ENCODE data around the gene RNF43. TPM values are rescaled to one million over a fixed set of nuclear protein-coding genes. Genes with fewer than 3 reads are reported as not detected.

Gene RNF43
- polyA plus RNA-seq, 1 of the 3 experiments (the other 2 are of a cell fraction): not detected

DNA sequence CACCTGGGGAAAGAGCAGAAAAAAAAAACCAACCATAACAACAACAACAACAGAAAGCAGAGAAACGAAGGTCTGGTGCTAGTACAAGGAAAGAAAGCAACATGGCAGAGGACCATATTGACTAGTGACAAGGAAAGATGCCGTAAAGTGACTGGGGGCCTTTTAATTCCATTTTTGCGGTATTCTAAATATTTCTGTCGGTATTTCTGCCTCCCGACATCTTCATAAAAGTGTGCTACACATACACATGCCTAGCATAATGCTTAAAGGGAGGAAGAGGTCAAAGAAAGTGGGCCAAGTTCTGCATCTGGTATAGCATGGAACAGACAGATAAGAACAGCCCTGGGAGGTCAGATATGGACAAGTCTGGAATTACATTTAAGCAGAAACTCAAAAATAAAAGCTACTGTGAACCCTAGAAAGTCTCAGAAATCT lies 19.5 kb upstream of the RNF43 start:
- no peaks in the 10 kb centered on the region for H3K36me3 ChIP-seq (replicated peaks in 1 of 2; ENCODE audit: control insufficient read depth in 1 of 2, insufficient read depth in 2 of 2, low read length in 1 of 2)
- H3K9ac ChIP-seq: no peak overlapping the region
- TF ChIP-seq NRF1 (IDR thresholded peaks at IDR 0.05; ENCODE audit: low read depth, low read length): no peak
- TF ChIP-seq, protein P1, sequence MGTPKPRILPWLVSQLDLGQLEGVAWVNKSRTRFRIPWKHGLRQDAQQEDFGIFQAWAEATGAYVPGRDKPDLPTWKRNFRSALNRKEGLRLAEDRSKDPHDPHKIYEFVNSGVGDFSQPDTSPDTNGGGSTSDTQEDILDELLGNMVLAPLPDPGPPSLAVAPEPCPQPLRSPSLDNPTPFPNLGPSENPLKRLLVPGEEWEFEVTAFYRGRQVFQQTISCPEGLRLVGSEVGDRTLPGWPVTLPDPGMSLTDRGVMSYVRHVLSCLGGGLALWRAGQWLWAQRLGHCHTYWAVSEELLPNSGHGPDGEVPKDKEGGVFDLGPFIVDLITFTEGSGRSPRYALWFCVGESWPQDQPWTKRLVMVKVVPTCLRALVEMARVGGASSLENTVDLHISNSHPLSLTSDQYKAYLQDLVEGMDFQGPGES (IDR thresholded peaks at IDR 0.05; ENCODE audit: low read depth, low read length): no peak
- no peak for TF ChIP-seq MXI1 (IDR thresholded peaks at IDR 0.05; ENCODE audit: low read depth, low read length)
- TF ChIP-seq EP300 (IDR thresholded peaks at IDR 0.05; ENCODE audit: borderline replicate concordance in 1 of 2, low read depth in 1 of 2, low read length in 1 of 2): no peak
- TF ChIP-seq YY1 (IDR thresholded peaks at IDR 0.05; ENCODE audit: low read depth): no peak
- TF ChIP-seq SMC3 (IDR thresholded peaks at IDR 0.05; ENCODE audit: low read depth, low read length): no peak
- TF ChIP-seq TCF12 (IDR thresholded peaks at IDR 0.05): no peak
- TF ChIP-seq, protein P2, sequence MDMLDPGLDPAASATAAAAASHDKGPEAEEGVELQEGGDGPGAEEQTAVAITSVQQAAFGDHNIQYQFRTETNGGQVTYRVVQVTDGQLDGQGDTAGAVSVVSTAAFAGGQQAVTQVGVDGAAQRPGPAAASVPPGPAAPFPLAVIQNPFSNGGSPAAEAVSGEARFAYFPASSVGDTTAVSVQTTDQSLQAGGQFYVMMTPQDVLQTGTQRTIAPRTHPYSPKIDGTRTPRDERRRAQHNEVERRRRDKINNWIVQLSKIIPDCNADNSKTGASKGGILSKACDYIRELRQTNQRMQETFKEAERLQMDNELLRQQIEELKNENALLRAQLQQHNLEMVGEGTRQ (IDR thresholded peaks at IDR 0.05; ENCODE audit: borderline replicate concordance, low read depth, low read length): no peak
- TF ChIP-seq POLR2AphosphoS5 (IDR thresholded peaks at IDR 0.05; ENCODE audit: low read depth, low read length): no peak
- no peak for TF ChIP-seq TEAD4 (IDR thresholded peaks at IDR 0.05; ENCODE audit: borderline replicate concordance, insufficient read depth)
- TF ChIP-seq, protein P3, sequence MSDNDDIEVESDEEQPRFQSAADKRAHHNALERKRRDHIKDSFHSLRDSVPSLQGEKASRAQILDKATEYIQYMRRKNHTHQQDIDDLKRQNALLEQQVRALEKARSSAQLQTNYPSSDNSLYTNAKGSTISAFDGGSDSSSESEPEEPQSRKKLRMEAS (IDR thresholded peaks at IDR 0.05; ENCODE audit: low read depth): no peak
- TF ChIP-seq, protein P4, sequence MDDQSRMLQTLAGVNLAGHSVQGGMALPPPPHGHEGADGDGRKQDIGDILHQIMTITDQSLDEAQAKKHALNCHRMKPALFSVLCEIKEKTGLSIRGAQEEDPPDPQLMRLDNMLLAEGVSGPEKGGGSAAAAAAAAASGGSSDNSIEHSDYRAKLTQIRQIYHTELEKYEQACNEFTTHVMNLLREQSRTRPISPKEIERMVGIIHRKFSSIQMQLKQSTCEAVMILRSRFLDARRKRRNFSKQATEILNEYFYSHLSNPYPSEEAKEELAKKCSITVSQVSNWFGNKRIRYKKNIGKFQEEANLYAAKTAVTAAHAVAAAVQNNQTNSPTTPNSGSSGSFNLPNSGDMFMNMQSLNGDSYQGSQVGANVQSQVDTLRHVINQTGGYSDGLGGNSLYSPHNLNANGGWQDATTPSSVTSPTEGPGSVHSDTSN (IDR thresholded peaks at IDR 0.05): no peak
- TF ChIP-seq, protein P5, sequence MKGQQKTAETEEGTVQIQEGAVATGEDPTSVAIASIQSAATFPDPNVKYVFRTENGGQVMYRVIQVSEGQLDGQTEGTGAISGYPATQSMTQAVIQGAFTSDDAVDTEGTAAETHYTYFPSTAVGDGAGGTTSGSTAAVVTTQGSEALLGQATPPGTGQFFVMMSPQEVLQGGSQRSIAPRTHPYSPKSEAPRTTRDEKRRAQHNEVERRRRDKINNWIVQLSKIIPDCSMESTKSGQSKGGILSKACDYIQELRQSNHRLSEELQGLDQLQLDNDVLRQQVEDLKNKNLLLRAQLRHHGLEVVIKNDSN (IDR thresholded peaks at IDR 0.05; ENCODE audit: borderline replicate concordance, low read depth): no peak
- TF ChIP-seq RXRA (IDR thresholded peaks at IDR 0.05; ENCODE audit: borderline replicate concordance, low read depth): no peak
- WGBS (ENCODE audit: low lambda C conversion rate): 19% methylated on average over 5 of the region's 5 CpGs
- no peaks in the 10 kb centered on the region for H3F3A ChIP-seq (replicated peaks; ENCODE audit: insufficient read depth)
- ChIA-PET POLR2A (no interaction called here), CTCF (interaction anchor here (1.1 to 4.1 kb wide), 5 partner anchors 11 to 187 kb away, joined by 3 to 21 read pairs (median 12); partner anchors contain the start of gene RNF43)
- no peaks in the 10 kb centered on the region for H4K20me1 ChIP-seq (ENCODE audit: insufficient read depth)
- no peak overlapping the region for H3K27ac ChIP-seq (ENCODE audit: low read depth in 2 of 2, low read length in 1 of 2)
- no peak overlapping the region for H2AFZ ChIP-seq (ENCODE audit: low read depth)
- no peak overlapping the region for H3K4me3 ChIP-seq (ENCODE audit: low read depth in 2 of 2, low read length in 1 of 2)
- H3K27me3 ChIP-seq (ENCODE audit: insufficient read depth): 0 out of 2 replicates have a peak, but pooled peaks cover 12% of the 10 kb centered on the region
- no peaks in the 10 kb centered on the region for H3K79me2 ChIP-seq (ENCODE audit: insufficient read depth)
- H3K9me2 ChIP-seq: no peaks in the 10 kb centered on the region
- H3K9me3 ChIP-seq: no peaks in the 10 kb centered on the region
- no peak for DNase-seq
- H3K4me2 ChIP-seq: no peak overlapping the region
- no peaks in the 10 kb centered on the region for H3K4me1 ChIP-seq (ENCODE audit: control insufficient read depth in 1 of 2, insufficient read depth in 2 of 2, low read depth in 1 of 2, low read length in 1 of 2)

All from SK-N-SH (cell line).